Measurements from ENCODE around the gene SLC45A2. TPM values are rescaled to one million over a fixed set of nuclear protein-coding genes. Genes with fewer than 3 reads are reported as not detected.

The SLC45A2 gene
- total RNA-seq, 1 experiment from 2014 or later, result 0.28 TPM

- Histone ChIP-seq H3K27me3 (replicated peaks; ENCODE audit: insufficient read depth, low read depth, low read length, poor library complexity) (no peaks in the 10 kb centered on the region), H3K4me1 (ENCODE audit: insufficient read depth, low read length, poor library complexity, severe bottlenecking) (no peaks in the 10 kb centered on the region), H3K36me3 (ENCODE audit: insufficient read depth, low read length, poor library complexity, severe bottlenecking) (no peaks in the 10 kb centered on the region), H3K27ac (ENCODE audit: low read depth, low read length, poor library complexity, severe bottlenecking) (no peak overlapping the region), H3K9me3 (ENCODE audit: low read depth, low read length, poor library complexity, severe bottlenecking) (no peaks in the 10 kb centered on the region), H3K4me3 (ENCODE audit: low read depth, low read length, poor library complexity, severe bottlenecking) (no peak overlapping the region)
- no TSS peak for BruUV-seq (replicated peaks)
- intact Hi-C loops (cut with micrococcal nuclease; ENCODE audit: unreplicated experiment), result no loop called here
- ChIA-PET POLR2A (ENCODE audit: low non-redundant PET) (no interaction called here), CTCF (no interaction called here)
- TF ChIP-seq EZH2 (IDR thresholded peaks at IDR 0.05; ENCODE audit: borderline replicate concordance, low read depth, low read length, poor library complexity, severe bottlenecking) (no peak), CTCF (conservative IDR thresholded peaks at IDR 0.05; ENCODE audit: low read depth, low read length) (no peak)
- no peak for DNase-seq (ENCODE audit: low spot score)
These were observed 45.6 kb upstream of the SLC45A2 start for GRCh38 chr5:34030048-34030447.

- TF ChIP-seq EZH2 (IDR thresholded peaks at IDR 0.05; ENCODE audit: borderline replicate concordance, low read depth, low read length, poor library complexity, severe bottlenecking) (no peak), CTCF (conservative IDR thresholded peaks at IDR 0.05; ENCODE audit: low read depth, low read length) (no peak)
- Histone ChIP-seq H3K27ac (ENCODE audit: low read depth, low read length, poor library complexity, severe bottlenecking) (no peak overlapping the region), H3K27me3 (replicated peaks; ENCODE audit: insufficient read depth, low read depth, low read length, poor library complexity) (no peaks in the 10 kb centered on the region), H3K9me3 (ENCODE audit: low read depth, low read length, poor library complexity, severe bottlenecking) (no peaks in the 10 kb centered on the region), H3K36me3 (ENCODE audit: insufficient read depth, low read length, poor library complexity, severe bottlenecking) (no peaks in the 10 kb centered on the region), H3K4me3 (ENCODE audit: low read depth, low read length, poor library complexity, severe bottlenecking) (no peak overlapping the region), H3K4me1 (ENCODE audit: insufficient read depth, low read length, poor library complexity, severe bottlenecking) (no peaks in the 10 kb centered on the region)
- intact Hi-C loops (cut with micrococcal nuclease; ENCODE audit: unreplicated experiment), result no loop called here
- ChIA-PET CTCF (no interaction called here), POLR2A (ENCODE audit: low non-redundant PET) (no interaction called here)
- DNase-seq (ENCODE audit: low spot score), result no peak
- no TSS peak for BruUV-seq (replicated peaks)
These were observed 43.9 kb upstream of the SLC45A2 start for GRCh38 chr5:34028349-34028748.

DNA sequence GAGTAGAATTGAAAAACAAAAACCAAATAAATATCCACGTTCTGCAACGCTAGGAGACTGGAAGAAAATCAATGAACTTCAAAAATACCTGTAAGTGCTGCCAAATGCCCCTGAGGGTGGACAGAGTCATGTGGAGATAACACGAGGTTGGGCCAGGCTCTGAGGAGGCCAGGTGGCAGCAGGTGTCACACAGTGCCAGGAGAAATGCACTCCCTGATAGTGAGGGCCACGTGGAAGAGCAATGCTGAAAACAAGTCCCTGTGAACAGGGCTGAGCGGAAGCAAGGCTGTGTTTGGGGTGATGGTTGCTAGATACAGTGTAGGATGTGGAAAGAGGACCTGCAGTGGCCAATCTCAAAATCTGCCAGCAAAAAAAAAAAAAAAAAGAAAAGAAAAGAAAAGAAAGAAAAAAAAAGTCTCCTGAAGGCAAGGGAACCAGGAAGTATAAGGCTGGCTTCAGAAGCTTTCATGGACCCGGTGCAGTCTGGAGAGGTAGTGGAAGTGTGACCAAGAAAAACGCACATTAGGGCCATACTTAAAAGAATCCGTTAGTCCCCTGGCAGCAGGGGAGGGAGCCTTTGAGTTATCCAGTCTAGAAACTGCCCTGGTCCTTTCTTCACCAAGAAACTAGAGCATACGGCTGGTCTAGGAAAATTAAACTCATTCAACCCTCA, 41.7 kb upstream of the SLC45A2 start:
- Histone ChIP-seq H3K4me1 (ENCODE audit: insufficient read depth, low read length, poor library complexity, severe bottlenecking) (no peaks in the 10 kb centered on the region), H3K9me3 (ENCODE audit: low read depth, low read length, poor library complexity, severe bottlenecking) (no peaks in the 10 kb centered on the region), H3K27me3 (replicated peaks; ENCODE audit: insufficient read depth, low read depth, low read length, poor library complexity) (no peaks in the 10 kb centered on the region), H3K27ac (ENCODE audit: low read depth, low read length, poor library complexity, severe bottlenecking) (no peak overlapping the region), H3K36me3 (ENCODE audit: insufficient read depth, low read length, poor library complexity, severe bottlenecking) (no peaks in the 10 kb centered on the region), H3K4me3 (ENCODE audit: low read depth, low read length, poor library complexity, severe bottlenecking) (no peak overlapping the region)
- DNase-seq (ENCODE audit: low spot score), result no peak
- intact Hi-C loops (cut with micrococcal nuclease; ENCODE audit: unreplicated experiment), result no loop called here
- no TSS peak for BruUV-seq (replicated peaks)
- ChIA-PET CTCF (no interaction called here), POLR2A (ENCODE audit: low non-redundant PET) (no interaction called here)
- TF ChIP-seq CTCF (conservative IDR thresholded peaks at IDR 0.05; ENCODE audit: low read depth, low read length) (no peak), EZH2 (IDR thresholded peaks at IDR 0.05; ENCODE audit: borderline replicate concordance, low read depth, low read length, poor library complexity, severe bottlenecking) (no peak)

Data from A673 (cell line).